Measurements from ENCODE around the gene HOOK1. TPM values are rescaled to one million over a fixed set of nuclear protein-coding genes. Genes with fewer than 3 reads are reported as not detected.
"Not testable (repeated sequence)": the region's sequence is repeated elsewhere in the genome, so short reads cannot be mapped to it uniquely, and the experiment has no call there.

Gene HOOK1
- total and polyA plus RNA-seq, 9 donors = 0.15 to 9.9 (median 1.5) TPM

DNA sequence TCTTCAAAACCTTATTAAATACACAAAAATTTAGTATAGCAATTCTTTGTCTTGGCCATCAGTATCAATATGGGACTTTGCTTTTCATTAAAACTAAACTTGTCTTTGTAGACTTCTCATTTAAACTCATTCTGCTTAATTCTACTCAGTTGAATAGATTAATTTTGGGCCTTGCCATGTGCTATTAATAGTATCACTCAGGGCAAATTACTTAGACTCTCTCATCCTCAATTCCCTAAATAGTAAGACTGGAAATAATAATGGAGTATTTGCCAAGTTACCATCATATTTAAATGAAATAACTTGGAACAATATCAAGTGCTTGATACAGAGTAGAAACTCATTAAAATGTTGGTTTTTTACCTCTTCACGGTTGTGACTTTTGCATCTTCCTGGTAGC, 13.4 kb downstream of the HOOK1 start:
- intact Hi-C loops (cut with DNase I) = no loop called here
- Histone ChIP-seq H3K27ac (no peak overlapping the region), H3K9me3 (no peaks in the 10 kb centered on the region), H3K4me1 (ENCODE audit: insufficient read depth) (no peaks in the 10 kb centered on the region), H3K27me3 (no peaks in the 10 kb centered on the region), H3K36me3 (no peaks in the 10 kb centered on the region), H3K4me3 (no peak overlapping the region)
- 92 to 95% (median 94%) methylated on average over 1 of the region's 1 CpG for WGBS, 3 donors
- DNase-seq = no peak
- TF ChIP-seq CTCF (IDR thresholded peaks at IDR 0.05) = no peak
- TF ChIP-seq EP300 (IDR thresholded peaks at IDR 0.05) = no peak
- TF ChIP-seq POLR2A (IDR thresholded peaks at IDR 0.05) = no peak

DNA sequence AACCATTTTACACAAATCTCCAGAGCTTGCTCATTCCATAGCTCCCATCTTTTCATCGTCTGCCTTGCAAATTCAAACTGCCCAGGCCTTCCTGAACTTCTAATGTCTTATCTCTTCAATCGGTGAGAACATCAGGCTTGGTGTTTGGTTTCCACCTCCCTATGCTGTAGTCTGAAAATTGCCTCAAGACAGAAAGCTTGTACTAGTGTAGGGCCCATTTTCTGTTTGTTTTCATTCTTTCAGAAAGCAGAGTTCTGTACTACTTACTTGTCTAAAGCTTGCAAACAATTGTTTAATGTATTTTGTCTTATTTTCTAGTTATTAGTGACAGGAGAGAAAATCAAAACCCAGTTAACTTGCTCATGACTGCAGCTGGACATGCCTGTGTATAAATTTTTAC, 16.8 kb downstream of the HOOK1 start:
- Histone ChIP-seq H3K4me3 (no peak overlapping the region), H3K4me1 (ENCODE audit: insufficient read depth) (no peaks in the 10 kb centered on the region), H3K27ac (no peak overlapping the region), H3K9me3 (no peaks in the 10 kb centered on the region), H3K27me3 (no peaks in the 10 kb centered on the region), H3K36me3 (no peaks in the 10 kb centered on the region)
- no peak for TF ChIP-seq POLR2A (IDR thresholded peaks at IDR 0.05)
- no peak for DNase-seq
- intact Hi-C loops (cut with DNase I) = no loop called here
- WGBS, 3 donors = 12 to 32% (median 27%) methylated on average over 2 of the region's 2 CpGs

DNA sequence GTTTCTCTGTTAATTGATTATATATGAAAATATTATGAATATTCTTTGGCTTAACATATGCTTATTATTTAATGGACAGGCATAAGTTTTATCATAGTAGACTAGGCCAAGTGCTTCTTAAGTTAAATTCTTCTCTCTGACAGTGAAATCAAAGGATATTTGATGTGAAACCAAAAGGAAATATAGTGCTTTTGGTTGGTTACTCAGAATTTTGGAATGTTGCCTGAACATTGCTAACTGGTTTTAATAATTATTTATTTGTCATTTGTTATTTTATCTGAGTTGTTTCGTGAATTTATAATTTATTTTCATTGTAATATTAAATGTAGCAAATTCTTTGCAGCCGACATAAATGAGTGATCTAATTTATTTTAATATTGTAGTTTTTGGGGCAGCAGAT, 18.3 kb downstream of the HOOK1 start:
- no peak for TF ChIP-seq POLR2A (IDR thresholded peaks at IDR 0.05)
- no peak for TF ChIP-seq EP300 (IDR thresholded peaks at IDR 0.05)
- no peak for TF ChIP-seq CTCF (IDR thresholded peaks at IDR 0.05)
- H3K9me3 ChIP-seq = no peaks in the 10 kb centered on the region
- H3K4me3 ChIP-seq = no peak overlapping the region
- WGBS, 3 donors = 89 to 92% (median 92%) methylated on average over 2 of the region's 2 CpGs
- no peak overlapping the region for H3K27ac ChIP-seq
- intact Hi-C loops (cut with DNase I) = no loop called here
- H3K27me3 ChIP-seq = no peaks in the 10 kb centered on the region
- H3K36me3 ChIP-seq = no peaks in the 10 kb centered on the region
- no peak for DNase-seq
- no peaks in the 10 kb centered on the region for H3K4me1 ChIP-seq (ENCODE audit: insufficient read depth)

GRCh38 chr1:59833991-59834390, 19.2 kb downstream of the HOOK1 start:
- TF ChIP-seq CTCF (IDR thresholded peaks at IDR 0.05) = no peak
- no peak for TF ChIP-seq POLR2A (IDR thresholded peaks at IDR 0.05)
- no peak for TF ChIP-seq EP300 (IDR thresholded peaks at IDR 0.05)
- intact Hi-C loops (cut with DNase I) = no loop called here
- Histone ChIP-seq H3K4me1 (ENCODE audit: insufficient read depth) (no peaks in the 10 kb centered on the region), H3K4me3 (no peak overlapping the region), H3K27me3 (no peaks in the 10 kb centered on the region), H3K27ac (no peak overlapping the region), H3K9me3 (no peaks in the 10 kb centered on the region), H3K36me3 (no peaks in the 10 kb centered on the region)
- WGBS, 3 donors = 63 to 67% (median 65%) methylated on average over 3 of the region's 3 CpGs
- no peak for DNase-seq

GRCh38 chr1:59837857-59838256, 23.1 kb downstream of the HOOK1 start:
- H3K4me1 ChIP-seq (ENCODE audit: insufficient read depth); H3K4me3 ChIP-seq; DNase-seq; H3K36me3 ChIP-seq; H3K27ac ChIP-seq; H3K9me3 ChIP-seq; intact Hi-C loops (cut with DNase I); H3K27me3 ChIP-seq: not testable (repeated sequence)
- 41 to 44% (median 42%) methylated on average over 1 of the region's 1 CpG for WGBS, 3 donors

- Histone ChIP-seq H3K9me3 (no peaks in the 10 kb centered on the region), H3K4me3 (no peak overlapping the region), H3K4me1 (ENCODE audit: insufficient read depth) (no peaks in the 10 kb centered on the region), H3K27me3 (no peaks in the 10 kb centered on the region), H3K27ac (no peak overlapping the region), H3K36me3 (no peaks in the 10 kb centered on the region)
- 67 to 77% (median 73%) methylated on average over 2 of the region's 2 CpGs for WGBS, 3 donors
- intact Hi-C loops (cut with DNase I) = no loop called here
- no peak for TF ChIP-seq CTCF (IDR thresholded peaks at IDR 0.05)
- TF ChIP-seq POLR2A (IDR thresholded peaks at IDR 0.05) = no peak
- no peak for TF ChIP-seq EP300 (IDR thresholded peaks at IDR 0.05)
- no peak for DNase-seq
These were observed 30.3 kb downstream of the HOOK1 start for GRCh38 chr1:59845091-59845490.
